Stimulated activated CD4-positive, alpha-beta T cell treated with anti-CD3 and anti-CD28 coated beads, Interleukin-1b, Interleukin-23, amount 100 ng/mL, for 4 hours (primary cell): ENCODE data around the gene SEC31A.
"Not testable (repeated sequence)": the region's sequence is repeated elsewhere in the genome, so short reads cannot be mapped to it uniquely, and the experiment has no call there.

ENCODE experiments used
- DNase-seq, 2 donors: peaks; one replicate each; pipeline ENCODE4 v3.0.0-alpha.2; 2020; ENCODE audit warnings: low read depth in 2 of 2

SEC31A gene

GRCh38 chr4:82898322-82899243, 7.6 kb upstream of the SEC31A start:
- DNase-seq: no peak

- DNase-seq: no peak
Measured at GRCh38 chr4:82896755-82897154, 5.8 kb upstream of the SEC31A start.

GRCh38 chr4:82893942-82894341, 3.0 kb upstream of the SEC31A start:
- no peak for DNase-seq

GRCh38 chr4:82892467-82892802, 1.5 kb upstream of the SEC31A start:
- DNase-seq: no peak

GRCh38 chr4:82891707-82892466, 934 bp upstream of the SEC31A start:
- no peak for DNase-seq

- DNase-seq: no peak
Measured at GRCh38 chr4:82890528-82890900, 439 bp downstream of the SEC31A start.

GRCh38 chr4:82889287-82889686, 1.7 kb downstream of the SEC31A start:
- DNase-seq: no peak

- no peak for DNase-seq
Measured at GRCh38 chr4:82886147-82886942, 4.6 kb downstream of the SEC31A start.

- DNase-seq: no peak
Measured at GRCh38 chr4:82885410-82885809, 5.5 kb downstream of the SEC31A start.

- no peak for DNase-seq
Measured at GRCh38 chr4:82868572-82868971, 22.4 kb downstream of the SEC31A start.

- no peak for DNase-seq
Measured at GRCh38 chr4:82866706-82867385, 24.1 kb downstream of the SEC31A start.

GRCh38 chr4:82866033-82866432, 24.9 kb downstream of the SEC31A start:
- DNase-seq: not testable (repeated sequence)

- DNase-seq: no peak
Measured at GRCh38 chr4:82865592-82865991, 25.4 kb downstream of the SEC31A start.

- DNase-seq: no peak
Measured at GRCh38 chr4:82864336-82864979, 26.5 kb downstream of the SEC31A start.

- no peak for DNase-seq
Measured at GRCh38 chr4:82861529-82861928, 29.4 kb downstream of the SEC31A start.

GRCh38 chr4:82860487-82860886, 30.5 kb downstream of the SEC31A start:
- not testable (repeated sequence) for DNase-seq

- DNase-seq: no peak
Measured at GRCh38 chr4:82852751-82853285, 38.1 kb downstream of the SEC31A start.

GRCh38 chr4:82851885-82852750, 38.8 kb downstream of the SEC31A start:
- DNase-seq: no peak

GRCh38 chr4:82851318-82851717, 39.6 kb downstream of the SEC31A start:
- no peak for DNase-seq

GRCh38 chr4:82850684-82851083, 40.3 kb downstream of the SEC31A start:
- DNase-seq: no peak
